ENCODE measurements around the gene PPP2R3B.
"Not testable (repeated sequence)": the region's sequence is repeated elsewhere in the genome, so short reads cannot be mapped to it uniquely, and the experiment has no call there.

DNA sequence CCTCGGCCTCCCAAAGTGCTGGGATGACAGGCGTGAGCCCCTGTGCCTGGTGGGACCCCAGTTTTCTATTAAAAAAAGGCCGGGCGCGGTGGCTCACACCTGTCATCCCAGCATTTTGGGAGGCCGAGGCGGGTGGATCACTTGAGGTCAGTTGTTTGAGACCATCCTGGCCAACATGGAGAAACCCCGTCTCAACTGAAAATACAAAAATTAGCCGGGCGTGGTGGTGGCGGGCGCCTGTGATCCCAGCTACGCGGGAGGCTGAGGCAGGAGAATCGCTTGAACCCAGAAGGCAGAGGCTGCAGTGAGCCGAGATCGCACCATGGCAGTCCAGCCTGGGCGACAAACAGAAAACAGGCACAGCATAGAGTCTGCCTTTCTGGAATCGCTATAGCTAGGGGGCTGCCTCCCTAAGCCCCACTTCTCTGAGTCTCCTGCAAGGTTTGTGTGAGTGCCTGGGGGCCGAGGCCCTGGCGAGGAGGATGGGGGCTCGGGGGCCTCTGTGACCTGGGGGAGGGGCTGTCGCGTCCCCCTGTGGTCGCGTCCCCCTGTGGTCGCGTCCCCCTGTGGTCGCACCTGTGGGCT, 56.5 kb downstream of the PPP2R3B start:
- TF ChIP-seq EZH2 (IDR thresholded peaks at IDR 0.05; ENCODE audit: low read length), result not testable (repeated sequence)
- TF ChIP-seq, protein P1, sequence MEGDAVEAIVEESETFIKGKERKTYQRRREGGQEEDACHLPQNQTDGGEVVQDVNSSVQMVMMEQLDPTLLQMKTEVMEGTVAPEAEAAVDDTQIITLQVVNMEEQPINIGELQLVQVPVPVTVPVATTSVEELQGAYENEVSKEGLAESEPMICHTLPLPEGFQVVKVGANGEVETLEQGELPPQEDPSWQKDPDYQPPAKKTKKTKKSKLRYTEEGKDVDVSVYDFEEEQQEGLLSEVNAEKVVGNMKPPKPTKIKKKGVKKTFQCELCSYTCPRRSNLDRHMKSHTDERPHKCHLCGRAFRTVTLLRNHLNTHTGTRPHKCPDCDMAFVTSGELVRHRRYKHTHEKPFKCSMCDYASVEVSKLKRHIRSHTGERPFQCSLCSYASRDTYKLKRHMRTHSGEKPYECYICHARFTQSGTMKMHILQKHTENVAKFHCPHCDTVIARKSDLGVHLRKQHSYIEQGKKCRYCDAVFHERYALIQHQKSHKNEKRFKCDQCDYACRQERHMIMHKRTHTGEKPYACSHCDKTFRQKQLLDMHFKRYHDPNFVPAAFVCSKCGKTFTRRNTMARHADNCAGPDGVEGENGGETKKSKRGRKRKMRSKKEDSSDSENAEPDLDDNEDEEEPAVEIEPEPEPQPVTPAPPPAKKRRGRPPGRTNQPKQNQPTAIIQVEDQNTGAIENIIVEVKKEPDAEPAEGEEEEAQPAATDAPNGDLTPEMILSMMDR (optimal IDR thresholded peaks at IDR 0.05 in 1 of 3, IDR thresholded peaks at IDR 0.05 in 1 of 3, conservative IDR thresholded peaks at IDR 0.05 in 1 of 3; ENCODE audit: extremely low read depth in 1 of 3, insufficient read depth in 2 of 3, low read length in 3 of 3), result not testable (repeated sequence)
